Suprapubic skin (tissue), 4 donors: ENCODE results near the gene NEBL. TPM values are rescaled to one million over a fixed set of nuclear protein-coding genes. Genes with fewer than 3 reads are reported as not detected.
"Not testable (repeated sequence)": the region's sequence is repeated elsewhere in the genome, so short reads cannot be mapped to it uniquely, and the experiment has no call there.

Experiments used
- DNase-seq, 2 donors: peaks; one replicate each; pipeline ENCODE4 v3.0.0-alpha.2; 2019; ENCODE audit warnings: low spot score in 2 of 2
- H3K27ac ChIP-seq: fragments of 200-600 bp; sonication (generic); one replicate; pipeline ENCODE4 v1.5.1; 2019
- H3K27me3 ChIP-seq: fragments of 200-600 bp; sonication (generic); one replicate; pipeline ENCODE4 v1.5.1; 2019
- H3K36me3 ChIP-seq: fragments of 200-600 bp; sonication (generic); one replicate; pipeline ENCODE4 v1.5.1; 2019
- H3K4me1 ChIP-seq: fragments of 200-600 bp; sonication (generic); one replicate; pipeline ENCODE4 v1.5.1; 2019
- H3K4me3 ChIP-seq: fragments of 200-600 bp; sonication (generic); one replicate; pipeline ENCODE4 v1.5.1; 2019; ENCODE audit warnings: mild to moderate bottlenecking
- H3K9me3 ChIP-seq: fragments of 200-600 bp; sonication (generic); one replicate; pipeline ENCODE4 v1.5.1; 2019
- EP300 ChIP-seq: sonication (generic); formaldehyde crosslinking; IDR thresholded peaks from one replicate; pipeline ENCODE4 v1.6.1; 2017; ENCODE audit warnings: antibody characterized with exemption
- POLR2A ChIP-seq, 2 donors: fragments of 450-650 bp; IDR thresholded peaks; one replicate each; pipeline ENCODE4 v1.6.1; 2017; ENCODE audit warnings: antibody characterized with exemption in 2 of 2, mild to moderate bottlenecking in 2 of 2, moderate library complexity in 2 of 2
- POLR2AphosphoS5 ChIP-seq, 3 donors: sonication (generic); formaldehyde crosslinking; IDR thresholded peaks; one replicate each; pipeline ENCODE4 v1.6.1; 2017; ENCODE audit warnings: antibody characterized with exemption in 3 of 3
- WGBS: methylation state at CpG from one replicate; pipeline ENCODE4 v1.1.5; 2018; 5-methylcytosine and 5-hydroxymethylcytosine counted together
- total RNA-seq, 4 donors: library from RNA; depleted of rRNA; stranded (reverse); fragments of >200 nt; gene quantifications; one replicate each; pipeline ENCODE4 v1.1.0, GENCODE V29; 2016
- TF ChIP-seq, protein P1 (sequence below), 2 donors: fragments of 200-600 bp in 1 of 2; fragments of 450-650 bp in 1 of 2; sonication (generic) in 1 of 2; IDR thresholded peaks; one replicate each; pipeline ENCODE4 v1.5.1; 2016 to 2019; ENCODE audit warnings: antibody characterized with exemption in 2 of 2, mild to moderate bottlenecking in 1 of 2, moderate library complexity in 1 of 2

The NEBL gene
- 10 to 100 TPM; 49.9 to 86.4 (median 70.5) TPM for total RNA-seq

DNA sequence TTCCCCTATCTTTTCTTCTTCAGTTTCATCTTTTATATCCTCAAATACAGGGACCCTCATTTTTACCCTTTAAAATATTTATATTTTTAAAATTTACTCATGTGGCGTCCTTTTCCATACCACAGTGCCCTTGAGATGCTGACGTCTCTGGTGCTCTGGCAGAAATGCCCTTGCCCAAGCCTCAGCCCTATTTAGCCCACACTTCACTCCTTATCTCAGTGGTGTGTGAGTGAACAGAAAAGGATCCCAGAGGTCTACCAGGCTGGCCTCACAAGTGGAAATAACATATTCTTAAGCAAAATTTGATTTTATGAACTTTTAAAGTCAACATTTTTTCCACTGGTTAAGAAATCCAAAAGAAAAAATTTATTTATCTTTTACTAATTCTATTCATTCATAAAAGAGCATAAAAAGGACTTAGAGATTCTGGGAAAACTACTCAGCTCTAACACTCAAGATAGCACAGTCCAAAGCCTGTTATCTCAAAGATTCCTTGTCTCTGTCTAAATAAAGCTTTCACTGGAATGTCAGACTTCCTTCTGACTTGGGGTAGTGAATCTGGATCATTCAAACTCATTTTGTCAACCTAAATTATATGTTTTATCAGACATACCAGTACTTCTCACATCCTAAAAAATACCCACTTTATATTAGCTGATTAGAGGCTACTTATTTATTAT lies at the start of gene NEBL:
NEBL (minus strand) TSS at position 166 of the 680 bp plus-strand sequence; CDS start at position 60, 106 bp downstream.
- no peak within 1 kb of the TSS for H3K4me3 ChIP-seq
- no peak for DNase-seq
- peaks cover 3% of the 10 kb centered on the region for H3K36me3 ChIP-seq
- WGBS, result 89% methylated on average over 2 of the region's 2 CpGs
- H3K27me3 ChIP-seq, result no peaks in the 10 kb centered on the region
- no peaks in the 10 kb centered on the region for H3K9me3 ChIP-seq
- H3K27ac ChIP-seq, result no peak within 1 kb of the TSS
- TF ChIP-seq POLR2A (IDR thresholded peaks at IDR 0.05), result no peak
- TF ChIP-seq EP300, result no peak
- TF ChIP-seq POLR2AphosphoS5 (IDR thresholded peaks at IDR 0.05), result no peak
- TF ChIP-seq, protein P1, sequence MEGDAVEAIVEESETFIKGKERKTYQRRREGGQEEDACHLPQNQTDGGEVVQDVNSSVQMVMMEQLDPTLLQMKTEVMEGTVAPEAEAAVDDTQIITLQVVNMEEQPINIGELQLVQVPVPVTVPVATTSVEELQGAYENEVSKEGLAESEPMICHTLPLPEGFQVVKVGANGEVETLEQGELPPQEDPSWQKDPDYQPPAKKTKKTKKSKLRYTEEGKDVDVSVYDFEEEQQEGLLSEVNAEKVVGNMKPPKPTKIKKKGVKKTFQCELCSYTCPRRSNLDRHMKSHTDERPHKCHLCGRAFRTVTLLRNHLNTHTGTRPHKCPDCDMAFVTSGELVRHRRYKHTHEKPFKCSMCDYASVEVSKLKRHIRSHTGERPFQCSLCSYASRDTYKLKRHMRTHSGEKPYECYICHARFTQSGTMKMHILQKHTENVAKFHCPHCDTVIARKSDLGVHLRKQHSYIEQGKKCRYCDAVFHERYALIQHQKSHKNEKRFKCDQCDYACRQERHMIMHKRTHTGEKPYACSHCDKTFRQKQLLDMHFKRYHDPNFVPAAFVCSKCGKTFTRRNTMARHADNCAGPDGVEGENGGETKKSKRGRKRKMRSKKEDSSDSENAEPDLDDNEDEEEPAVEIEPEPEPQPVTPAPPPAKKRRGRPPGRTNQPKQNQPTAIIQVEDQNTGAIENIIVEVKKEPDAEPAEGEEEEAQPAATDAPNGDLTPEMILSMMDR (IDR thresholded peaks at IDR 0.05), result no peak
- H3K4me1 ChIP-seq, result no peaks in the 10 kb centered on the region

GRCh38 chr10:20945546-20946332 lies 48.6 kb upstream of the NEBL start:
- Histone ChIP-seq H3K4me1 (no peaks in the 10 kb centered on the region), H3K36me3 (no peaks in the 10 kb centered on the region), H3K4me3 (no peak overlapping the region), H3K27me3 (no peaks in the 10 kb centered on the region), H3K27ac (no peak overlapping the region), H3K9me3 (no peaks in the 10 kb centered on the region)
- TF ChIP-seq EP300 (no peak), POLR2A (IDR thresholded peaks at IDR 0.05) (no peak), POLR2AphosphoS5 (IDR thresholded peaks at IDR 0.05) (no peak)
- TF ChIP-seq, protein P1 (IDR thresholded peaks at IDR 0.05), result no peak
- 89% methylated on average over 9 of the region's 9 CpGs for WGBS
- DNase-seq, result no peak

GRCh38 chr10:20944789-20945502 lies 47.8 kb upstream of the NEBL start:
- 93% methylated on average over 7 of the region's 7 CpGs for WGBS
- H3K27ac ChIP-seq, result no peak overlapping the region
- no peaks in the 10 kb centered on the region for H3K36me3 ChIP-seq
- H3K4me1 ChIP-seq, result no peaks in the 10 kb centered on the region
- H3K27me3 ChIP-seq, result no peaks in the 10 kb centered on the region
- H3K9me3 ChIP-seq, result no peaks in the 10 kb centered on the region
- no peak overlapping the region for H3K4me3 ChIP-seq
- TF ChIP-seq, protein P1 (IDR thresholded peaks at IDR 0.05), result no peak
- TF ChIP-seq POLR2A (IDR thresholded peaks at IDR 0.05) (no peak), POLR2AphosphoS5 (IDR thresholded peaks at IDR 0.05) (no peak), EP300 (no peak)
- DNase-seq, result no peak

- not testable (repeated sequence) for H3K4me1 ChIP-seq, H3K27ac ChIP-seq, H3K27me3 ChIP-seq, H3K36me3 ChIP-seq, H3K4me3 ChIP-seq, H3K9me3 ChIP-seq, DNase-seq
- WGBS, result 84% methylated on average over 5 of the region's 5 CpGs
Observed at GRCh38 chr10:20939414-20939813, 42.3 kb upstream of the NEBL start.

DNA sequence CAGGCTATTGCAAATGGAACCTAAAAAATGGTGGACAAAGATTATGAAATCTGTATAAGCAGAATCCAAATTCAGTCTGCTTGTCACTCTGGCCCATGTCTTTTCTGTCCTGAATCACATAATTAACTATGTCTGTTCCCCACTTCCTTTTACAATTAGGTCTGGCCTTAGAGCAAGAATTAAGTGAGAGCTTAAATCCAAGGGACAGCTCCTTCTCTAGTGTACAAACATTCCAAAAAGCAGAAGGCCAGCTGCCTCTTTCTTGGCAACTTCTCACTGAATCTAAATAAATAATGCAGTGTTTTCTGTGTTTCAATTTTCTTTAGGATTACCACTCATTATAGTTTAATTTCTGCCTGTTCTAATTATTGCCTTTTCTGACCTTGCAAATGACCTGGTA lies 39.3 kb upstream of the NEBL start:
- no peaks in the 10 kb centered on the region for H3K9me3 ChIP-seq
- no peaks in the 10 kb centered on the region for H3K36me3 ChIP-seq
- H3K27ac ChIP-seq, result no peak overlapping the region
- DNase-seq, result no peak
- H3K27me3 ChIP-seq, result no peaks in the 10 kb centered on the region
- H3K4me1 ChIP-seq, result no peaks in the 10 kb centered on the region
- TF ChIP-seq POLR2A (IDR thresholded peaks at IDR 0.05) (no peak), EP300 (no peak), POLR2AphosphoS5 (IDR thresholded peaks at IDR 0.05) (no peak)
- TF ChIP-seq, protein P1 (IDR thresholded peaks at IDR 0.05), result no peak
- no peak overlapping the region for H3K4me3 ChIP-seq
